HG02763 (cell line): ENCODE measurements around the gene PLXDC2.
"Not testable (repeated sequence)": the region's sequence is repeated elsewhere in the genome, so short reads cannot be mapped to it uniquely, and the experiment has no call there.

ENCODE experiments used
- ATAC-seq: cut with Tn5 transposase; IDR thresholded peaks from one replicate; pipeline ENCODE4 v1.9.1; 2021; ENCODE audit warnings: mild to moderate bottlenecking, moderate library complexity; ENCODE audit not compliant: unreplicated experiment

The PLXDC2 gene

DNA sequence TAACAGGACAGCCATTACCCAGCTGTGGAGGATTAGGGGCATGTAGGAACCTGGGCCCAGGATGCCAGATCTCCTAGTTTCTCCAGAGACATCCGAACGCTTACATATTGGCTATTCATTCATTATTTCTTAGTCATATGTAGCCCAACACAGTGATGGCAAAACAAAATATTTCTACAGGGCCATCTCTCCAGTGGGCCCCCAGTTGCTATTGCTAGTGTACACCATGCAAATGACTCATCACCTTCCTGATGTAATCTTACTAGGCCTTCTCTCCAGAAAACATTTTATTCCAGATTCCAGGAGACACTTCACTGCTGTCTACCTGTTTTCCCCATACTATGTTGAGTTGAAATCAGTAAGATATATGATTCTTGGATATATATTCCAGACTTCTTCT lies 201.7 kb downstream of the PLXDC2 start:
- no peak for ATAC-seq

DNA sequence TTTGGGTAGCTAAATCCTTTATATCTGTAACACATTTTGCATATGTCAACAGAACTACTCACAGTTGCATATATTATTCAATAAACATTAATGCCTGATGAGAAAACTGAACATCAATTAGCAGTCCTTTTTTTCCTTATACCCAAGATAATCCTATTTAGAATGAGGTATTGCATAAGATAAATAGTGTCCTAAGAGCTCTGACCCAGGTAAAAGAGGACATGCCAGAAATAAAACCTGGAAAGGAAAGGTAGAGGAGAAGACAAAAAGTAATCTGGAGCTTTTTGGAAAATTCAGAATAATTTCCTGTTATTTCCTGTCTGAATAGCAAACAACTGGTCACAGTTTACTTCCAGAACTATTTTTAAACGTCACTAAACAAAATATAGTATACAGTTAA lies 204.4 kb downstream of the PLXDC2 start:
- no peak for ATAC-seq

GRCh38 chr10:20029523-20029922 lies 213.3 kb downstream of the PLXDC2 start:
- ATAC-seq: no peak

GRCh38 chr10:20033476-20033875 lies 217.2 kb downstream of the PLXDC2 start:
- no peak for ATAC-seq

GRCh38 chr10:20034732-20035131 lies 218.5 kb downstream of the PLXDC2 start:
- ATAC-seq: no peak

GRCh38 chr10:20040012-20040411 lies 223.8 kb downstream of the PLXDC2 start:
- ATAC-seq: no peak

DNA sequence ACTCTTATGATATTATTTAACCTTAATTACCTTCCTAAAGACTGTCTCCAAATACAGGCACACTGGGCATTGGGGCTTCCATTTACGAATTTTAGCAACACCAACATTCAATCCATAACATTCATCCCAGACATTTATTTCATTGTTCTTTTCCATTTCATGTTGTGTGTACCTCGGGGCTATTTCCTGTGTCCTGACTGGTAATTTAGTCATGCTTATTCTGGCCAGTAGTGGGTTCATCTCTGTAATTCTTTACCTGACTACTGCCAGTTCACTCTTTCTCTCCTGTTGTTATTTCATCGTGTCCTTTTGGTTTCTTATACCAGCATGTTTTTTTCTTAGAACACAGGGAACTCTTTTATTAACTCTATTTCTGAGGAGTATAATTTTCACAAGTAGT lies 225.7 kb downstream of the PLXDC2 start:
- no peak for ATAC-seq

GRCh38 chr10:20045100-20045499 lies 228.9 kb downstream of the PLXDC2 start:
- ATAC-seq: not testable (repeated sequence)

DNA sequence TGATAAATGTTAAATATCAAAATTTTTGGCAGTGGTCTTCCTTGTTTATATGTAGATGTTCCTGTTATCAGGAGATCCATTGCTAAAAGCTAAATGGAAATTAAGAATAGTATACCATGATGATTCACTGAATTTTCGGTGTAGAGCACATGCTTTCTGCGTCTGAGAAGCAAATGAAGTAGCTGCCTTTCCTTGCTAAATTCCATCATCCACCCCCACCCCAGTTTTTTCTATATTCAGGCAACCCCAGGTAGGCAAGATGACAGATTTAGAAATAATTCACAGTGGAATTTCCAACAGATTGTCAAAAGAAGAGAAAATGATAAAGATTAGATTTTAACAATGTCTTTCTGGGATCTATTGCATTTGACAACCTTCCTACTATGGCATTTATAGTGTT lies 231.9 kb downstream of the PLXDC2 start:
- no peak for ATAC-seq

- ATAC-seq: no peak
Observed at GRCh38 chr10:20058135-20058534, 241.9 kb downstream of the PLXDC2 start.

- no peak for ATAC-seq
Observed at GRCh38 chr10:20059084-20059835, 243.0 kb downstream of the PLXDC2 start.

GRCh38 chr10:20065814-20066213 lies 249.6 kb downstream of the PLXDC2 start:
- no peak for ATAC-seq

GRCh38 chr10:20073167-20073566 lies 256.9 kb downstream of the PLXDC2 start:
- ATAC-seq: no peak

GRCh38 chr10:20075713-20076112 lies 259.5 kb downstream of the PLXDC2 start:
- no peak for ATAC-seq

GRCh38 chr10:20084451-20084850 lies 268.2 kb downstream of the PLXDC2 start:
- ATAC-seq: no peak

- no peak for ATAC-seq
Observed at GRCh38 chr10:20085115-20085514, 268.9 kb downstream of the PLXDC2 start.

- no peak for ATAC-seq
Observed at GRCh38 chr10:20087353-20087752, 271.1 kb downstream of the PLXDC2 start.

- no peak for ATAC-seq
Observed at GRCh38 chr10:20088061-20088701, 271.9 kb downstream of the PLXDC2 start.

DNA sequence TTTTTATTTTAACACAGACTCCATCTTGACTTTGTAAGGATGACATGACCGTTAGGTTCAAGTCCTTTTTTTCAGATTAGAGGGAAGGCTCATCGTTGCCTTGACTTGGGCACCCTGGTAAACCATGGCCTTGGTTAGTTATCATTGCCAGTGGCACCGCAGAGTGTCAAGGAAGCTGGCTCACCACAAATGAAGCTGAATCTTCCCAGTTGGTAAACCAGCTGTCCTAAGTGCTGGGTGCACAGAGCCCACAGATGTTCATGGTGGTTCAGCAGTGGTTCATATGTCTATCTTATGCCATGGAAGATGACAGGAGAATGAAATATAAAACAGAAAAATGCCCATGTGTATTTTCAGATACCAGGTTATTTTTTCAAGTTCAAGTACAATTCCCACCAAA lies 273.6 kb downstream of the PLXDC2 start:
- no peak for ATAC-seq

- no peak for ATAC-seq
Observed at GRCh38 chr10:20090831-20091230, 274.6 kb downstream of the PLXDC2 start.

- ATAC-seq: no peak
Observed at GRCh38 chr10:20091698-20092097, 275.5 kb downstream of the PLXDC2 start.

DNA sequence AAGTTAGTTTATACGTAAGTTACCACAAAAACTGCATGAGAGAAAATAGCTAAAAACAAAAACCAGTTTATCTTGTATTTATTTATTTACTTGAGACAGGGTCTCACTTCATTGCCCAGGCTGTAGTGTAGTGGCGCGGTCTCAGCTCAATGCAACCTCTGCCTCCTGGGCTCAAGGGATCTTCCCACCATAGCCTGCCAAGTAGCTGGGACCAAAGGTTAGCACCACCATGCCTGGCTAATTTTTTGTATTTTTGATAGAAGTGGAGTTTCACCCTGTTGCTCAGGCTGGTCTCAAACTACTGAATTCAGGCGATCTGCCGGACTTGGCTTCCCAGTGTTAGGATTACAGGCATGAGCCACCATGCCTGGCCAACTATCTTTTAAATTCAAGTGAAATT lies 277.4 kb downstream of the PLXDC2 start:
- no peak for ATAC-seq
